ENCODE data around the gene IL6. TPM values are rescaled to one million over a fixed set of nuclear protein-coding genes. Genes with fewer than 3 reads are reported as not detected.

IL6 gene
- 0.17 and 0.54 TPM in 2 replicates for total RNA-seq

DNA sequence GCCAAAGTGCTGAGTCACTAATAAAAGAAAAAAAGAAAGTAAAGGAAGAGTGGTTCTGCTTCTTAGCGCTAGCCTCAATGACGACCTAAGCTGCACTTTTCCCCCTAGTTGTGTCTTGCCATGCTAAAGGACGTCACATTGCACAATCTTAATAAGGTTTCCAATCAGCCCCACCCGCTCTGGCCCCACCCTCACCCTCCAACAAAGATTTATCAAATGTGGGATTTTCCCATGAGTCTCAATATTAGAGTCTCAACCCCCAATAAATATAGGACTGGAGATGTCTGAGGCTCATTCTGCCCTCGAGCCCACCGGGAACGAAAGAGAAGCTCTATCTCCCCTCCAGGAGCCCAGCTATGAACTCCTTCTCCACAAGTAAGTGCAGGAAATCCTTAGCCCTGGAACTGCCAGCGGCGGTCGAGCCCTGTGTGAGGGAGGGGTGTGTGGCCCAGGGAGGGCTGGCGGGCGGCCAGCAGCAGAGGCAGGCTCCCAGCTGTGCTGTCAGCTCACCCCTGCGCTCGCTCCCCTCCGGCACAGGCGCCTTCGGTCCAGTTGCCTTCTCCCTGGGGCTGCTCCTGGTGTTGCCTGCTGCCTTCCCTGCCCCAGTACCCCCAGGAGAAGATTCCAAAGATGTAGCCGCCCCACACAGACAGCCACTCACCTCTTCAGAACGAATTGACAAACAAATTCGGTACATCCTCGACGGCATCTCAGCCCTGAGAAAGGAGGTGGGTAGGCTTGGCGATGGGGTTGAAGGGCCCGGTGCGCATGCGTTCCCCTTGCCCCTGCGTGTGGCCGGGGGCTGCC is at the start of gene IL6:
Gene IL6 (plus strand): TSS at position 294 of the 807 bp plus-strand sequence. CDS start 63 bp downstream, at position 357.

Other genes starting within 250 kb of the IL6 start
- 2.9 TPM in 2 replicates for gene STEAP1B, start 227.0 kb upstream of the IL6 start, total RNA-seq
- gene TOMM7, start 95.6 kb downstream of the IL6 start, total RNA-seq: 149 and 154 TPM in 2 replicates

All from dermis lymphatic vessel endothelial cell (primary cell).